Measurements from ENCODE around the gene CATSPER3. TPM values are rescaled to one million over a fixed set of nuclear protein-coding genes. Genes with fewer than 3 reads are reported as not detected.

Gene CATSPER3
- polyA plus RNA-seq, 1 donor from 2014 or later = 0.17 TPM

GRCh38 chr5:135041145-135041587, 73.5 kb downstream of the CATSPER3 start:
- Histone ChIP-seq H3K79me2 (replicated peaks; ENCODE audit: insufficient read depth, low read length) (no peaks in the 10 kb centered on the region), H3K9ac (ENCODE audit: low read length) (no peak overlapping the region), H3K27me3 (ENCODE audit: insufficient read depth, low read depth, low read length) (peaks cover 90% of the 10 kb centered on the region), H3K4me3 (ENCODE audit: low read length) (no peak overlapping the region), H3F3A (ENCODE audit: insufficient read depth, low read length, poor library complexity, severe bottlenecking) (no peaks in the 10 kb centered on the region), H3K9me2 (ENCODE audit: insufficient read depth, low read length) (no peaks in the 10 kb centered on the region), H2AFZ (ENCODE audit: low read depth, low read length) (no peak overlapping the region), H3K4me2 (ENCODE audit: low read length) (no peak overlapping the region), H3K36me3 (ENCODE audit: insufficient read depth, low read length) (no peaks in the 10 kb centered on the region), H3K9me3 (ENCODE audit: low read length) (no peaks in the 10 kb centered on the region), H4K20me1 (ENCODE audit: insufficient read depth) (no peaks in the 10 kb centered on the region), H3K27ac (ENCODE audit: low read length) (no peak overlapping the region)
- TF ChIP-seq REST (IDR thresholded peaks at IDR 0.05; ENCODE audit: borderline replicate concordance) = no peak
- peak; percentile 23 for TF ChIP-seq EZH2 (IDR thresholded peaks at IDR 0.05; ENCODE audit: borderline replicate concordance, insufficient read depth, low read length, poor library complexity, severe bottlenecking)
- no peak for TF ChIP-seq CTCF (IDR thresholded peaks at IDR 0.05; ENCODE audit: poor library complexity, severe bottlenecking)
- no peak for TF ChIP-seq MXI1 (conservative IDR thresholded peaks at IDR 0.05; ENCODE audit: poor library complexity, severe bottlenecking)
- no peak for TF ChIP-seq SMC3 (conservative IDR thresholded peaks at IDR 0.05; ENCODE audit: poor library complexity)
- TF ChIP-seq RAD21 (conservative IDR thresholded peaks at IDR 0.05) = no peak
- TF ChIP-seq EP300 (conservative IDR thresholded peaks at IDR 0.05; ENCODE audit: poor library complexity, severe bottlenecking) = no peak
- TF ChIP-seq POLR2AphosphoS5 (IDR thresholded peaks at IDR 0.05) = no peak

GRCh38 chr5:135041726-135042125, 74.0 kb downstream of the CATSPER3 start:
- H3K9me3 ChIP-seq (ENCODE audit: low read length) = no peaks in the 10 kb centered on the region
- H3K9me2 ChIP-seq (ENCODE audit: insufficient read depth, low read length) = no peaks in the 10 kb centered on the region
- H3K79me2 ChIP-seq (replicated peaks; ENCODE audit: insufficient read depth, low read length) = no peaks in the 10 kb centered on the region
- no peak overlapping the region for H3K27ac ChIP-seq (ENCODE audit: low read length)
- H3K9ac ChIP-seq (ENCODE audit: low read length) = no peak overlapping the region
- H3F3A ChIP-seq (ENCODE audit: insufficient read depth, low read length, poor library complexity, severe bottlenecking) = no peaks in the 10 kb centered on the region
- H3K36me3 ChIP-seq (ENCODE audit: insufficient read depth, low read length) = no peaks in the 10 kb centered on the region
- TF ChIP-seq RAD21 (conservative IDR thresholded peaks at IDR 0.05) = no peak
- TF ChIP-seq EZH2 (IDR thresholded peaks at IDR 0.05; ENCODE audit: borderline replicate concordance, insufficient read depth, low read length, poor library complexity, severe bottlenecking) = no peak
- TF ChIP-seq MXI1 (conservative IDR thresholded peaks at IDR 0.05; ENCODE audit: poor library complexity, severe bottlenecking) = no peak
- TF ChIP-seq SMC3 (conservative IDR thresholded peaks at IDR 0.05; ENCODE audit: poor library complexity) = no peak
- no peak for TF ChIP-seq POLR2AphosphoS5 (IDR thresholded peaks at IDR 0.05)
- no peak for TF ChIP-seq REST (IDR thresholded peaks at IDR 0.05; ENCODE audit: borderline replicate concordance)
- no peak for TF ChIP-seq EP300 (conservative IDR thresholded peaks at IDR 0.05; ENCODE audit: poor library complexity, severe bottlenecking)
- TF ChIP-seq CTCF (IDR thresholded peaks at IDR 0.05; ENCODE audit: poor library complexity, severe bottlenecking) = no peak
- no peak for TF ChIP-seq TAF1 (IDR thresholded peaks at IDR 0.05; ENCODE audit: low read depth)
- no peak overlapping the region for H3K4me3 ChIP-seq (ENCODE audit: low read length)
- H3K27me3 ChIP-seq (ENCODE audit: insufficient read depth, low read depth, low read length) = peaks cover 90% of the 10 kb centered on the region
- no peak overlapping the region for H2AFZ ChIP-seq (ENCODE audit: low read depth, low read length)
- no peak overlapping the region for H3K4me2 ChIP-seq (ENCODE audit: low read length)
- H4K20me1 ChIP-seq (ENCODE audit: insufficient read depth) = no peaks in the 10 kb centered on the region

All from neural cell (in vitro differentiated cells).